K562 (cell line): ENCODE measurements around the gene ACTA2. TPM values are rescaled to one million over a fixed set of nuclear protein-coding genes. Genes with fewer than 3 reads are reported as not detected.

ENCODE experiments used
- ATAC-seq: fragments of 200-7000 bp; cut with Tn5 transposase; 3 replicates; pipeline ENCODE4 v1.9.1; 2020; ENCODE audit warnings: moderate library complexity
- BruUV-seq: library from RNA; stranded (reverse); fragments of 400-500 nt; replicated peaks from 2 replicates; lab custom pipeline; 2021; lab: Mats Ljungman, UMichigan
- CTCF ChIA-PET: fragments of 300-600 bp; formaldehyde crosslinking; extraction: SDS; loops from one replicate; lab custom pipeline; 2021; ENCODE audit warnings: low intra/inter-chr PET ratio; lab: Yijun Ruan, JAX
- POLR2A ChIA-PET: fragments of 300-600, 350-650 bp; sonication (Branson Sonifier 250); formaldehyde crosslinking; extraction: SDS; loops from one replicate; lab custom pipeline; 2021; ENCODE audit warnings: antibody characterized with exemption, inconsistent platforms; lab: Yijun Ruan, JAX
- DNase-seq, 4 experiments: peaks; one replicate each; pipeline versions ENCODE4 v3.0.0 to v3.0.0-alpha.2; 2011 to 2018; ENCODE audit warnings: low spot score in 3 of 4, mixed read lengths in 3 of 4; ENCODE audit errors: extremely low read depth in 1 of 4
- FAIRE-seq: peaks from 2 replicates; lab custom pipeline; 2011; peaks lifted over from hg19 to GRCh38; lab: Jason Lieb, UNC
- H2AFZ ChIP-seq: 2 replicates; pipeline ENCODE4 v1.6.0; 2011; ENCODE audit warnings: low read depth, low read length, control low read depth, inconsistent platforms
- H3K27ac ChIP-seq: fragments of 200-600 bp; 3 replicates; pipeline ENCODE4 v1.8.0; 2011; ENCODE audit warnings: low read depth, mild to moderate bottlenecking, control low read depth, inconsistent platforms, low read length, moderate library complexity, mixed read lengths; ENCODE audit errors: extremely low read depth
- H3K27me3 ChIP-seq, 2 experiments: fragments of 300-600 bp in 1 of 2; 2 replicates in 1 of 2; 3 replicates in 1 of 2; pipeline versions ENCODE4 v1.6.0 to v1.8.0; 2011; ENCODE audit warnings: inconsistent platforms in 2 of 2, low read length in 2 of 2, mild to moderate bottlenecking in 1 of 2, mixed read lengths in 1 of 2, moderate library complexity in 1 of 2; ENCODE audit not compliant: control insufficient read depth in 2 of 2, insufficient read depth in 2 of 2
- H3K36me3 ChIP-seq: fragments of 300-600 bp; 3 replicates; pipeline ENCODE4 v1.8.0; 2011; ENCODE audit warnings: mild to moderate bottlenecking, low read length, inconsistent platforms; ENCODE audit not compliant: control insufficient read depth, insufficient read depth
- H3K4me1 ChIP-seq, 2 experiments: fragments of 200-600 bp in 1 of 2; replicated peaks in 1 of 2; 2 replicates in 1 of 2; 3 replicates in 1 of 2; pipeline versions ENCODE4 v1.5.1 to v1.8.0; 2011; ENCODE audit warnings: inconsistent platforms in 2 of 2, low read length in 2 of 2, mild to moderate bottlenecking in 1 of 2, mixed read lengths in 1 of 2, moderate library complexity in 1 of 2; ENCODE audit not compliant: control insufficient read depth in 2 of 2, insufficient read depth in 2 of 2
- H3K4me2 ChIP-seq: 2 replicates; pipeline ENCODE4 v1.6.1; 2011; ENCODE audit warnings: low read length, control low read depth, inconsistent platforms, mixed read lengths; ENCODE audit not compliant: insufficient read depth
- H3K4me3 ChIP-seq: fragments of 200-600 bp; sonication (generic), shearing (Covaris generic); 2 replicates; pipeline ENCODE4 v1.5.1; 2016; ENCODE audit warnings: control low read depth, inconsistent platforms
- H3K79me2 ChIP-seq: fragments of 200-600 bp; 3 replicates; pipeline ENCODE4 v1.8.0; 2011; ENCODE audit warnings: low read length, inconsistent platforms; ENCODE audit not compliant: control insufficient read depth, insufficient read depth
- H3K9ac ChIP-seq, 2 experiments: 2 replicates each; pipeline versions ENCODE4 v1.6.0 to v1.6.1; 2011; ENCODE audit warnings: low read depth in 2 of 2, low read length in 2 of 2, control low read depth in 1 of 2, inconsistent platforms in 1 of 2, mild to moderate bottlenecking in 1 of 2, mixed read lengths in 1 of 2; ENCODE audit not compliant: insufficient read depth in 1 of 2
- H3K9me1 ChIP-seq: one replicate; pipeline ENCODE4 v1.6.0; 2011; ENCODE audit warnings: inconsistent platforms, mild to moderate bottlenecking, low read length, moderate library complexity; ENCODE audit not compliant: control insufficient read depth, insufficient read depth
- H3K9me3 ChIP-seq: replicated peaks from 2 replicates; pipeline ENCODE4 v1.5.1; 2011; ENCODE audit warnings: low read depth, low read length, inconsistent platforms; ENCODE audit not compliant: control insufficient read depth, insufficient read depth
- H4K20me1 ChIP-seq: replicated peaks from 2 replicates; pipeline ENCODE4 v1.6.1; 2011; ENCODE audit warnings: low read length, inconsistent platforms, mixed read lengths; ENCODE audit not compliant: control insufficient read depth, insufficient read depth
- GTF3C2 ChIP-seq: IDR thresholded peaks from 3 replicates; pipeline ENCODE4 v1.6.1; 2011; ENCODE audit warnings: borderline replicate concordance, mild to moderate bottlenecking, moderate library complexity; ENCODE audit not compliant: insufficient read length; ENCODE audit errors: extremely low read depth
- WGBS: fragments of 100-300 bp; shearing (Covaris generic); methylation state at CpG from one replicate; pipeline ENCODE4 v1.1.6; 2016; ENCODE audit warnings: low coverage, mixed read lengths; ENCODE audit not compliant: insufficient coverage; ENCODE audit errors: missing lambda C conversion rate; 5-methylcytosine and 5-hydroxymethylcytosine counted together
- in situ Hi-C: fragments of 300-500 bp; cut with MboI; formaldehyde crosslinking; loops from 4 replicates; pipeline ENCODE4 v1.15.0; 2018; ENCODE audit warnings: inconsistent platforms, mixed read lengths
- intact Hi-C: fragments of 100-400 bp; cut with micrococcal nuclease; formaldehyde crosslinking; loops from 2 replicates; pipeline ENCODE4 v1.14.2; 2022
- polyA plus RNA-seq, 8 experiments: library from polyadenylated mRNA; depleted of rRNA in 4 of 8; stranded (reverse) in 5 of 8; unstranded in 3 of 8; fragments of >200 nt; fragmentation: Nextera tagmentation in 2 of 8; fragmentation: Illumina TruSeq in 1 of 8; extraction: Ambion mirVana in 2 of 8; extraction: Trizol in 1 of 8; gene quantifications; 2 replicates each; pipeline versions ENCODE4 v1.2.1 to v1.2.3, GENCODE V29; 2011 to 2014; ENCODE audit warnings: inconsistent platforms in 1 of 8, missing spikeins in 1 of 8
- total RNA-seq, 7 experiments: library from RNA; depleted of rRNA in 6 of 7; stranded (reverse); fragments of >200 nt in 6 of 7; fragmentation: Illumina TruSeq in 2 of 7; extraction: Trizol in 2 of 7; gene quantifications; 2 replicates each; pipeline versions ENCODE4 v1.2.1 to v1.2.3, GENCODE V29; 2011 to 2021; ENCODE audit warnings: low replicate concordance in 1 of 7
- TF ChIP-seq, protein P1 (sequence below): fragments of 450-650 bp; IDR thresholded peaks from 2 replicates; pipeline ENCODE4 v1.6.1; 2018; ENCODE audit not compliant: partially characterized antibody

Gene ACTA2
- total and polyA plus RNA-seq, 9 of the 15 experiments (the other 6 are each of a cell fraction or from before 2014, with no cell fraction given), result 0.15 to 1.0 (median 0.38) TPM; not detected in 3

DNA sequence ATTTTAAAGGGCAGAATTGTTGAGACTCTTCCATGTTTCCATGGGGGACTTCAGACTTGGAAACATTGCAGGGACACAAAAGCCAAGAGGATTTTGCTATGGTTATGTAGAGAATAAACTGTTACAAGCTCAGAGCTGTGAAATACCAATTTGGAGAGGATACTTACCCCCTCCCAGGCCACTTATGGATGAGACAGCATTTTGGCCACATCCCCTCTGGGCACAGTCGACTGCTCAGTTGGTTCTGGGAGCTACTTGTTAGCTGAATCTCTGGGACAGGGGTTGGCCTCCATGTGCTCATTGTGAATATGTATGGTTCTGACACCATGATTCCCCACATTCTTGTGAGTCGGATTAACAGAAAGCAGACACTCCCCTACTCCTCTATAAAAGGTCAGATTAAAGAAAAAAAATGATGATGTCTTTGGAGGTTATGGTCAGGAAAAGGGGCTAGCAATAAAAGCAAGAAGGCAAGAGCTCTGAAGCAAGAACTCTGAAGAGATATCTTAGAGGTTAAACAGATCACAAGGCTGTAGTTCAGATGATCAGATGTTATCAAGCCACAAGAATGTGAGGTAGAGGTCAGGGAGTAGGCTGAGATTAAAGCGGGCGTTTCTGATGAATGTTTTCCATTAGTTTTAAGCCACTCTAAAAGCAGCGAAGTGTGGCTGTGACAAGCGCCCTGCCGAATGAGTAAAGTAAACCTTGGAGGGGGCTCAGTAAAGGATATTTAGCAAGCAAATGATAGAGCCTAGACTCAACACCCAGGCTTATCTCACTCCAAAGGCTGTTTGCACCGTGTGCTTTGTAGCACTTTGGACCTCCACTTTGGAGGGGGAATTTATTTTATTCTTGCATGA, 55.3 kb downstream of the ACTA2 start:
- DNase-seq, result no peak
- Histone ChIP-seq H3K36me3 (no peaks in the 10 kb centered on the region), H3K9me1 (no peaks in the 10 kb centered on the region), H3K27ac (no peak overlapping the region), H3K9me3 (no peaks in the 10 kb centered on the region)
- ATAC-seq, result no peak
- TF ChIP-seq, protein P1, sequence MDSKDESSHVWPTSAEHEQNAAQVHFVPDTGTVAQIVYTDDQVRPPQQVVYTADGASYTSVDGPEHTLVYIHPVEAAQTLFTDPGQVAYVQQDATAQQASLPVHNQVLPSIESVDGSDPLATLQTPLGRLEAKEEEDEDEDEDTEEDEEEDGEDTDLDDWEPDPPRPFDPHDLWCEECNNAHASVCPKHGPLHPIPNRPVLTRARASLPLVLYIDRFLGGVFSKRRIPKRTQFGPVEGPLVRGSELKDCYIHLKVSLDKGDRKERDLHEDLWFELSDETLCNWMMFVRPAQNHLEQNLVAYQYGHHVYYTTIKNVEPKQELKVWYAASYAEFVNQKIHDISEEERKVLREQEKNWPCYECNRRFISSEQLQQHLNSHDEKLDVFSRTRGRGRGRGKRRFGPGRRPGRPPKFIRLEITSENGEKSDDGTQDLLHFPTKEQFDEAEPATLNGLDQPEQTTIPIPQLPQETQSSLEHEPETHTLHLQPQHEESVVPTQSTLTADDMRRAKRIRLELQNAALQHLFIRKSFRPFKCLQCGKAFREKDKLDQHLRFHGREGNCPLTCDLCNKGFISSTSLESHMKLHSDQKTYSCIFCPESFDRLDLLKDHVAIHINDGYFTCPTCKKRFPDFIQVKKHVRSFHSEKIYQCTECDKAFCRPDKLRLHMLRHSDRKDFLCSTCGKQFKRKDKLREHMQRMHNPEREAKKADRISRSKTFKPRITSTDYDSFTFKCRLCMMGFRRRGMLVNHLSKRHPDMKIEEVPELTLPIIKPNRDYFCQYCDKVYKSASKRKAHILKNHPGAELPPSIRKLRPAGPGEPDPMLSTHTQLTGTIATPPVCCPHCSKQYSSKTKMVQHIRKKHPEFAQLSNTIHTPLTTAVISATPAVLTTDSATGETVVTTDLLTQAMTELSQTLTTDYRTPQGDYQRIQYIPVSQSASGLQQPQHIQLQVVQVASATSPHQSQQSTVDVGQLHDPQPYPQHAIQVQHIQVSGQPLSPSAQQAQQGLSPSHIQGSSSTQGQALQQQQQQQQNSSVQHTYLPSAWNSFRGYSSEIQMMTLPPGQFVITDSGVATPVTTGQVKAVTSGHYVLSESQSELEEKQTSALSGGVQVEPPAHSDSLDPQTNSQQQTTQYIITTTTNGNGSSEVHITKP, result peak; percentile 12
- no peak for TF ChIP-seq GTF3C2
- TF ChIP-seq, all 486 proteins: peak for 1
- Histone ChIP-seq H3K4me1 (no peaks in the 10 kb centered on the region), H3K4me2 (no peak overlapping the region), H3K27me3 (no peaks in the 10 kb centered on the region), H3K9ac (no peak overlapping the region), H4K20me1 (no peaks in the 10 kb centered on the region), H2AFZ (no peak overlapping the region), H3K79me2 (no peaks in the 10 kb centered on the region), H3K4me3 (no peak overlapping the region)
- FAIRE-seq, result no peak
- no TSS peak for BruUV-seq
- ChIA-PET CTCF (no interaction called here), POLR2A (no interaction called here)
- 0% methylated on average over 6 of the region's 8 CpGs for WGBS
- in situ Hi-C loops, result no loop called here
- intact Hi-C loops, result no loop called here
